GM23338 (cell line): ENCODE measurements around the gene MATK. TPM values are rescaled to one million over a fixed set of nuclear protein-coding genes. Genes with fewer than 3 reads are reported as not detected.

Source experiments
- ATAC-seq: fragments of 200-7000 bp; cut with Tn5 transposase; 3 replicates; pipeline ENCODE4 v1.9.1; 2020
- DNase-seq: peaks from one replicate; pipeline ENCODE4 v3.0.0-alpha.2; 2015; ENCODE audit warnings: low spot score
- H2AFZ ChIP-seq: fragments of 200-600 bp; sonication (generic); 2 replicates; pipeline ENCODE4 v1.8.0; 2016; ENCODE audit warnings: antibody characterized with exemption, mild to moderate bottlenecking, moderate library complexity
- H3F3A ChIP-seq: fragments of 200-600 bp; sonication (generic); replicated peaks from 2 replicates; pipeline ENCODE4 v1.8.0; 2017; ENCODE audit warnings: antibody characterized with exemption, mixed run types, low read depth
- H3K27ac ChIP-seq: fragments of 200-600 bp; sonication (generic); 2 replicates; pipeline ENCODE4 v1.6.1; 2016; ENCODE audit warnings: low read depth
- H3K27me3 ChIP-seq: fragments of 200-600 bp; sonication (generic); 2 replicates; pipeline ENCODE4 v1.8.0; 2016; ENCODE audit warnings: mild to moderate bottlenecking, mixed run types, moderate library complexity; ENCODE audit not compliant: insufficient read depth
- H3K36me3 ChIP-seq: fragments of 200-600 bp; sonication (generic); 2 replicates; pipeline ENCODE4 v1.8.0; 2016; ENCODE audit warnings: mild to moderate bottlenecking; ENCODE audit not compliant: insufficient read depth
- H3K4me1 ChIP-seq: fragments of 200-600 bp; sonication (generic); 2 replicates; pipeline ENCODE4 v1.8.0; 2016; ENCODE audit warnings: mild to moderate bottlenecking, moderate library complexity; ENCODE audit not compliant: insufficient read depth
- H3K4me2 ChIP-seq: fragments of 200-600 bp; sonication (generic); 2 replicates; pipeline ENCODE4 v1.7.1; 2017; ENCODE audit warnings: mixed run types
- H3K4me3 ChIP-seq: fragments of 200-600 bp; sonication (generic); 2 replicates; pipeline ENCODE4 v1.6.1; 2016; ENCODE audit warnings: mixed run types
- H3K79me2 ChIP-seq: fragments of 200-600 bp; sonication (generic); replicated peaks from 2 replicates; pipeline ENCODE4 v1.8.0; 2017; ENCODE audit warnings: mild to moderate bottlenecking; ENCODE audit not compliant: insufficient read depth
- H3K9me2 ChIP-seq: fragments of 200-600 bp; sonication (generic); 2 replicates; pipeline ENCODE4 v1.8.0; 2017; ENCODE audit not compliant: insufficient read depth
- H4K20me1 ChIP-seq: fragments of 200-600 bp; sonication (generic); replicated peaks from 2 replicates; pipeline ENCODE4 v1.8.0; 2017; ENCODE audit warnings: mild to moderate bottlenecking; ENCODE audit not compliant: insufficient read depth
- H3K27ac Mint-ChIP-seq: 2 replicates; pipeline ENCODE4 v1.8.0; 2020; ENCODE audit warnings: inconsistent platforms, mild to moderate bottlenecking, moderate library complexity, mixed read lengths
- H3K27me3 Mint-ChIP-seq: 3 replicates; pipeline ENCODE4 v1.8.0; 2022; ENCODE audit warnings: low read depth, mild to moderate bottlenecking, moderate library complexity, mixed read lengths, inconsistent platforms; ENCODE audit not compliant: insufficient read depth, poor library complexity
- H3K36me3 Mint-ChIP-seq: 3 replicates; pipeline ENCODE4 v1.8.0; 2021; ENCODE audit warnings: low read depth, mild to moderate bottlenecking, inconsistent platforms, moderate library complexity, mixed read lengths
- H3K4me1 Mint-ChIP-seq: 3 replicates; pipeline ENCODE4 v1.8.0; 2020; ENCODE audit warnings: mild to moderate bottlenecking, inconsistent platforms, mixed read lengths
- H3K4me3 Mint-ChIP-seq: 3 replicates; pipeline ENCODE4 v1.8.0; 2021; ENCODE audit warnings: moderate library complexity, mild to moderate bottlenecking, inconsistent platforms, mixed read lengths
- H3K9me3 Mint-ChIP-seq: 3 replicates; pipeline ENCODE4 v1.8.0; 2020; ENCODE audit warnings: moderate library complexity, mild to moderate bottlenecking, inconsistent platforms, mixed read lengths
- CREB1 ChIP-seq: fragments of 250-450 bp; sonication (Bioruptor Pico); IDR thresholded peaks from 2 replicates; pipeline ENCODE4 v1.5.0; 2020; ENCODE audit warnings: low read depth, mild to moderate bottlenecking, moderate library complexity
- CTCF ChIP-seq, 2 experiments: fragments of 200-600 bp in 1 of 2; sonication (generic) in 1 of 2; conservative IDR thresholded peaks; 2 replicates each; pipeline versions ENCODE4 v1.5.1 to v1.6.1; 2016 to 2017; ENCODE audit warnings: antibody characterized with exemption in 2 of 2, low read depth in 2 of 2, mild to moderate bottlenecking in 2 of 2, moderate library complexity in 1 of 2
- ETS1 ChIP-seq: IDR thresholded peaks from 2 replicates; pipeline ENCODE4 v1.6.1; 2016; ENCODE audit warnings: antibody characterized with exemption
- EZH2 ChIP-seq: fragments of 200-600 bp; sonication (generic); IDR thresholded peaks from one replicate; pipeline ENCODE4 v1.8.0; 2017; ENCODE audit warnings: antibody characterized with exemption, mild to moderate bottlenecking, low read depth; ENCODE audit not compliant: unreplicated experiment
- EZH2phosphoT487 ChIP-seq: fragments of 200-600 bp; sonication (generic); IDR thresholded peaks from one replicate; pipeline ENCODE4 v1.8.1; 2018; ENCODE audit warnings: antibody characterized with exemption; ENCODE audit not compliant: unreplicated experiment
- JUNB ChIP-seq: IDR thresholded peaks from one replicate; pipeline ENCODE4 v1.6.1; 2016; ENCODE audit warnings: antibody characterized with exemption; ENCODE audit not compliant: unreplicated experiment
- NANOG ChIP-seq: IDR thresholded peaks from 2 replicates; pipeline ENCODE4 v1.6.1; 2016; ENCODE audit warnings: antibody characterized with exemption, borderline replicate concordance
- POLR2AphosphoS5 ChIP-seq: IDR thresholded peaks from 2 replicates; pipeline ENCODE4 v1.6.1; 2016; ENCODE audit warnings: antibody characterized with exemption, low read depth
- REST ChIP-seq: IDR thresholded peaks from one replicate; pipeline ENCODE4 v1.6.1; 2018; ENCODE audit warnings: antibody characterized with exemption; ENCODE audit not compliant: unreplicated experiment
- STAT1 ChIP-seq: IDR thresholded peaks from one replicate; pipeline ENCODE4 v1.6.1; 2016; ENCODE audit warnings: antibody characterized with exemption; ENCODE audit not compliant: unreplicated experiment
- ZNF114 ChIP-seq: fragments of 250-450 bp; sonication (Bioruptor Pico); IDR thresholded peaks from 2 replicates; pipeline ENCODE4 v1.5.0; 2020; ENCODE audit warnings: mild to moderate bottlenecking, moderate library complexity
- ZNF331 ChIP-seq: fragments of 250-450 bp; sonication (Bioruptor Pico); IDR thresholded peaks from 2 replicates; pipeline ENCODE4 v1.5.0; 2020; ENCODE audit warnings: low read depth, mild to moderate bottlenecking, moderate library complexity
- ZNF462 ChIP-seq: fragments of 250-450 bp; sonication (Bioruptor Pico); IDR thresholded peaks from 2 replicates; pipeline ENCODE4 v1.5.0; 2020; ENCODE audit warnings: mild to moderate bottlenecking, moderate library complexity
- polyA plus RNA-seq: library from polyadenylated mRNA; unstranded; fragments of >200 nt; fragmentation: Nextera tagmentation; extraction: Ambion mirVana; gene quantifications from 2 replicates; pipeline ENCODE4 v1.2.1, GENCODE V29; 2016
- total RNA-seq: library from RNA; depleted of rRNA; stranded (reverse); fragments of >200 nt; shearing (Covaris generic); gene quantifications from 2 replicates; pipeline ENCODE4 v1.2.3, GENCODE V29; 2014

The MATK gene
- total and polyA plus RNA-seq, 2 experiments from 2014 or later: 13.4 to 21.4 TPM

GRCh38 chr19:3831601-3832000 is 45.4 kb upstream of the MATK start:
- H3K4me3 ChIP-seq: no peak overlapping the region
- H3K4me1 ChIP-seq: no peaks in the 10 kb centered on the region
- H3K4me2 ChIP-seq: no peak overlapping the region
- no peaks in the 10 kb centered on the region for H4K20me1 ChIP-seq
- TF ChIP-seq ZNF114 (CRISPR knock-in tag): no peak
- TF ChIP-seq CTCF (conservative IDR thresholded peaks at IDR 0.05; ENCODE audit: low read depth in 2 of 2): no peak
- no peak for TF ChIP-seq NANOG
- no peak for TF ChIP-seq EZH2phosphoT487
- TF ChIP-seq STAT1: no peak
- no peak for TF ChIP-seq POLR2AphosphoS5
- TF ChIP-seq ZNF331: no peak
- TF ChIP-seq REST: no peak
- no peak for TF ChIP-seq EZH2
- TF ChIP-seq CREB1 (CRISPR knock-in tag): no peak
- TF ChIP-seq ZNF462 (CRISPR knock-in tag): no peak
- no peak for TF ChIP-seq ETS1
- no peak for TF ChIP-seq JUNB
- H3K9me3 Mint-ChIP-seq: peaks cover 1% of the 10 kb centered on the region; the same call in 1 of the 3 replicates
- no peaks in the 10 kb centered on the region for H3K4me1 Mint-ChIP-seq
- H3K27ac ChIP-seq: no peak overlapping the region
- H2AFZ ChIP-seq: no peak overlapping the region
- H3K4me3 Mint-ChIP-seq: no peak overlapping the region
- no peaks in the 10 kb centered on the region for H3K79me2 ChIP-seq
- H3K36me3 ChIP-seq: no peaks in the 10 kb centered on the region
- H3K27me3 Mint-ChIP-seq: peaks cover 2% of the 10 kb centered on the region
- H3K36me3 Mint-ChIP-seq: no peaks in the 10 kb centered on the region
- H3K27ac Mint-ChIP-seq: no peak overlapping the region
- H3F3A ChIP-seq: no peaks in the 10 kb centered on the region
- H3K27me3 ChIP-seq: no peaks in the 10 kb centered on the region
- DNase-seq: no peak
- H3K9me2 ChIP-seq: no peaks in the 10 kb centered on the region
- no peak for ATAC-seq
